ENCODE results near the gene CAMK2A. TPM values are rescaled to one million over a fixed set of nuclear protein-coding genes. Genes with fewer than 3 reads are reported as not detected.

CAMK2A gene
- total and polyA plus RNA-seq, 2 experiments from 2014 or later, result 0.43 TPM; not detected in 1

DNA sequence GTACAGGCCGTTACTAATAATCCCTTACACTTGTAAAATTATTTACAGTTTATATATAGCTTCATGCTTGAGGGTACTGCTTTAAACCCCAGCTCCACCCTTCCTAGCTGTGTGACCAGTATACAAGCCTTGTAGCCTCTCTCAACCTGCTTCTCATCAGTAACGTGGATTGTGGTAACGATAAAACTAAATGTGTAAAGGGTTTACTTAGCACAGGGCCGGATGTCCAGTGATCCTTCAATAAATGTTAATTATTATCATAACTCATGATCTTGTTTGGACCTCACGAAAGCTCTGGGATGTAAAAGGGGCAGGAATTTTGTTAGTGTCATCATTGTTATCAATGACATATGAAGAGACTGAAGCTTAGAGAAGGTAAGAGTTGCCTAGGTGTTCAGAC lies 20.7 kb upstream of the CAMK2A start:
- Histone ChIP-seq H3K4me3 (no peak overlapping the region), H2AFZ (no peak overlapping the region), H3K4me1 (ENCODE audit: insufficient read depth) (0 out of 2 replicates have a peak, but pooled peaks cover 3% of the 10 kb centered on the region), H3K27me3 (replicated peaks; ENCODE audit: insufficient read depth) (no peaks in the 10 kb centered on the region), H4K20me1 (ENCODE audit: insufficient read depth) (no peaks in the 10 kb centered on the region), H3F3A (ENCODE audit: insufficient read depth) (no peaks in the 10 kb centered on the region), H3K9me2 (ENCODE audit: insufficient read depth) (no peaks in the 10 kb centered on the region), H3K79me2 (ENCODE audit: insufficient read depth) (no peaks in the 10 kb centered on the region), H3K4me2 (ENCODE audit: unreplicated experiment) (no peak overlapping the region), H3K36me3 (ENCODE audit: low read depth) (no peaks in the 10 kb centered on the region), H3K9ac (no peak overlapping the region), H3K9me3 (ENCODE audit: low read depth) (no peaks in the 10 kb centered on the region), H3K27ac (no peak overlapping the region)
- no peak for TF ChIP-seq EZH2 (IDR thresholded peaks at IDR 0.05; ENCODE audit: insufficient read depth, poor library complexity, severe bottlenecking)
- no peak for TF ChIP-seq EZH2phosphoT487 (IDR thresholded peaks at IDR 0.05; ENCODE audit: insufficient read depth, low read depth)
- no peak for DNase-seq
- 88 to 92% methylated on average over 5 of the region's 5 CpGs for WGBS, 2 experiments (ENCODE audit: low coverage in 1 of 2, low lambda C conversion rate in 2 of 2, missing lambda C conversion rate in 2 of 2)
- in situ Hi-C loops (cut with MboI), result no loop called here

DNA sequence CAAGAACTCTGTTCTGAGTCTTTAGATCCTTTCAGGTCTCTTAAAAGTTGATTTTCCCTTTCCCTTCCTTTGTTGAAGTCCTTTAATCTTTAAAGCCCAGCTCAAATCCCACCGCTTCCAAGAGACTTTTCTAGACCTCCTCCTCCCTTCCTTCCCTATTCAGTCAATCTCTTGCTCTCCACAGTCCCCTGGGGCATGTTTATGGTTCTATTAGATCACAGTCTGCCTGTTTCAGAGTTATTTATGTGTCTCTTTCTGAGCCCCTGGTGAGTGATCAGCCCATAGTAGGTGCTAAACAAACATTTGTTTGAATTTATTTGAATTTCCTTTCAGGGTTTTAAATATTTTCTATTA lies 20.3 kb upstream of the CAMK2A start:
- no peak for TF ChIP-seq EZH2 (IDR thresholded peaks at IDR 0.05; ENCODE audit: insufficient read depth, poor library complexity, severe bottlenecking)
- no peaks in the 10 kb centered on the region for H3F3A ChIP-seq (ENCODE audit: insufficient read depth)
- no peak overlapping the region for H3K27ac ChIP-seq
- no peaks in the 10 kb centered on the region for H3K9me2 ChIP-seq (ENCODE audit: insufficient read depth)
- no peaks in the 10 kb centered on the region for H3K36me3 ChIP-seq (ENCODE audit: low read depth)
- H3K4me2 ChIP-seq (ENCODE audit: unreplicated experiment), result no peak overlapping the region
- H3K4me1 ChIP-seq (ENCODE audit: insufficient read depth), result 0 out of 2 replicates have a peak, but pooled peaks cover 3% of the 10 kb centered on the region
- no peak overlapping the region for H3K4me3 ChIP-seq
- no peak overlapping the region for H3K9ac ChIP-seq
- no peak overlapping the region for H2AFZ ChIP-seq
- no peaks in the 10 kb centered on the region for H3K27me3 ChIP-seq (replicated peaks; ENCODE audit: insufficient read depth)
- no peak for DNase-seq
- WGBS, 2 experiments (ENCODE audit: low coverage in 1 of 2, low lambda C conversion rate in 2 of 2, missing lambda C conversion rate in 2 of 2), result 79 to 86% methylated on average over 1 of the region's 1 CpG
- H3K79me2 ChIP-seq (ENCODE audit: insufficient read depth), result no peaks in the 10 kb centered on the region
- in situ Hi-C loops (cut with MboI), result no loop called here
- H4K20me1 ChIP-seq (ENCODE audit: insufficient read depth), result no peaks in the 10 kb centered on the region
- H3K9me3 ChIP-seq (ENCODE audit: low read depth), result no peaks in the 10 kb centered on the region

DNA sequence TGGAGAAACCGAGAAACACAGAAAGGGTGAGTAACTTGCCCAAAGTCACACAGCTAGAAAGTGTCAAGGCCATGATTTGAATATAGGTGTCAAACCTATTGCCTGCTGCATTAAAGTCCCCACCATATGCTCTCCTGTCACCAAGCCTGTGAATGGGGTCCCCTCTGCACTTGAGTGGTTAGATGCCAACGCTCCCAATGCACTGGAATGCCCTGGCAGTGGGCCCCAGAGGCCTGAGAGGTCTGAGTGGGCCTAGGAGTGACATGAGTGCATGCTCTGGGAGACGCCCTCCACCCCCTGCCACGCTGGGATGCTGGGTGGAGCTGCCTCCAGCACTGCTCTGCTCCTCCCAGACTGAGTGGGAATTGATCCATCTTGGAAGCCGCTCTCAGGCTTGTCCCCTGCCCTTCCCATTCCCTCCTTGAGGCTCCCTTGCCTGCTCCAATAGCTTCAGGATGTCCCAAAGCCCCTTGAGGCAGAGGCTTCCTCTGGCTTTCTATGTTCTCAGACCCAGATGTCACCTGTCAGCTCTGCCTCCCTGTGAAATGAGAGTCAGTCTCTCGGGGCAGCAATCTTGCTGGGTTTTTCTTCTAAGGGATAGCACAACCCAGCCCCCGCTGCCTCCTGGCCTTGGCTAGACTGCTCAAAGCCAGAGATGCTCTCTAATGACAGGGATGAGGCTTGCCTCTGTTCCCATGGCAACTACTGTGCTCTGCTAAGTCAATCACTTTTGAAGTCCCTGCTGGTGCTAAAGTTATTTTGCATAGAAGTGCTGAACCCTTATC lies 19.7 kb upstream of the CAMK2A start:
- Histone ChIP-seq H4K20me1 (ENCODE audit: insufficient read depth) (no peaks in the 10 kb centered on the region), H3K4me3 (no peak overlapping the region), H3K36me3 (ENCODE audit: low read depth) (no peaks in the 10 kb centered on the region), H2AFZ (no peak overlapping the region), H3K9me3 (ENCODE audit: low read depth) (no peaks in the 10 kb centered on the region), H3K4me2 (ENCODE audit: unreplicated experiment) (no peak overlapping the region), H3K9ac (no peak overlapping the region), H3F3A (ENCODE audit: insufficient read depth) (no peaks in the 10 kb centered on the region), H3K27me3 (replicated peaks; ENCODE audit: insufficient read depth) (no peaks in the 10 kb centered on the region), H3K4me1 (ENCODE audit: insufficient read depth) (0 out of 2 replicates have a peak, but pooled peaks cover 3% of the 10 kb centered on the region), H3K9me2 (ENCODE audit: insufficient read depth) (no peaks in the 10 kb centered on the region), H3K79me2 (ENCODE audit: insufficient read depth) (no peaks in the 10 kb centered on the region), H3K27ac (no peak overlapping the region)
- peak; percentile 13 for DNase-seq
- TF ChIP-seq EZH2 (IDR thresholded peaks at IDR 0.05; ENCODE audit: insufficient read depth, poor library complexity, severe bottlenecking) (no peak), EZH2phosphoT487 (IDR thresholded peaks at IDR 0.05; ENCODE audit: insufficient read depth, low read depth) (no peak)
- in situ Hi-C loops (cut with MboI), result no loop called here
- WGBS, 2 experiments (ENCODE audit: low coverage in 1 of 2, low lambda C conversion rate in 2 of 2, missing lambda C conversion rate in 2 of 2), result 53 to 59% methylated on average over 7 of the region's 7 CpGs

DNA sequence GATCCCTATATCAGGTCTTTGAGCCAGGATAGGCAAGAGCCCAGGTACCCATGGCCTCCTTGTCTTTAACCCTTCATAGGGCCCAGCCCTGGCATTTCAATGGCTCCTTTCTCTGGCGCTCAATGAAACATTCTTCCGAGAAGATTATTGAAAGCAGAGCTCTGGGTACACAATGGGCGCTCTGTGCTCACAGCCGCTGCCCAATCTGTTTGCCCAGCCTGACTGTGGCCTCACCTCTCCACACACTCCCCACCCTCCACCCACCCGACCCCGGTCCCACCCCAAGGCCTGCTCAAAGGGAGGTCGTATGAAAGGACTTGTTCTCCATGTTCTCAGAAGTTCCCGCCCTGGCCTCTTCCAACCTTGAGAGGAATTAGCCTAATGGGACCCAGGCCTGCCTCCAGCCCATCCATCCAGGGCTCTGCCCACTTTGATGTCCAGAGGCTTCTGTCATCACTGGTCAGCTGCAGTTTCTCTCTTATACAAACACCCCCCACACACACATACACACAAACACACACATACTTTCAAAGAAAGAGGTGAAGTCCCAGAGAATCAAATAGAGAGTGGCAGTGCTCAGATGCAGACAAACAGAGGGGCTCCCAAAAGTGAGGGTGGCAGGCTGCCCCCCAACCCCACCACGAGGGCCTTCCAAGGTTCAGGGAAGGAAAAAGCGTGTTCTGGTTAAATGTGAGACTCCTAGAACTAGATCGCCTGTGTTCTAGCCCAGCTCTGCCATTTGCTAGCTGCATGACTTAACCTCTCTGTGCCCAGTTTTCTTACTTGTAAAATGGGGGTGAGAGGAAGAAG lies 18.2 kb upstream of the CAMK2A start:
- Histone ChIP-seq H3K36me3 (ENCODE audit: low read depth) (no peaks in the 10 kb centered on the region), H3K4me3 (no peak overlapping the region), H3K9me3 (ENCODE audit: low read depth) (no peaks in the 10 kb centered on the region), H4K20me1 (ENCODE audit: insufficient read depth) (no peaks in the 10 kb centered on the region), H3K9ac (no peak overlapping the region), H3K4me2 (ENCODE audit: unreplicated experiment) (no peak overlapping the region), H2AFZ (no peak overlapping the region), H3K4me1 (ENCODE audit: insufficient read depth) (0 out of 2 replicates have a peak, but pooled peaks cover 3% of the 10 kb centered on the region), H3K9me2 (ENCODE audit: insufficient read depth) (no peaks in the 10 kb centered on the region), H3K27me3 (replicated peaks; ENCODE audit: insufficient read depth) (no peaks in the 10 kb centered on the region), H3K79me2 (ENCODE audit: insufficient read depth) (no peaks in the 10 kb centered on the region), H3K27ac (no peak overlapping the region), H3F3A (ENCODE audit: insufficient read depth) (no peaks in the 10 kb centered on the region)
- TF ChIP-seq EZH2phosphoT487 (IDR thresholded peaks at IDR 0.05; ENCODE audit: insufficient read depth, low read depth) (no peak), EZH2 (IDR thresholded peaks at IDR 0.05; ENCODE audit: insufficient read depth, poor library complexity, severe bottlenecking) (no peak)
- no peak for DNase-seq
- 73 to 74% methylated on average over 8 to 11 of the region's 11 CpGs for WGBS, 2 experiments (ENCODE audit: low coverage in 1 of 2, low lambda C conversion rate in 2 of 2, missing lambda C conversion rate in 2 of 2)
- in situ Hi-C loops (cut with MboI), result no loop called here
